ENCODE data around the gene SMYD4. TPM values are rescaled to one million over a fixed set of nuclear protein-coding genes. Genes with fewer than 3 reads are reported as not detected.
"Not testable (repeated sequence)": the region's sequence is repeated elsewhere in the genome, so short reads cannot be mapped to it uniquely, and the experiment has no call there.

The SMYD4 gene
- total and polyA plus RNA-seq, 5 donors, result 6.5 to 14.6 (median 11.0) TPM

DNA sequence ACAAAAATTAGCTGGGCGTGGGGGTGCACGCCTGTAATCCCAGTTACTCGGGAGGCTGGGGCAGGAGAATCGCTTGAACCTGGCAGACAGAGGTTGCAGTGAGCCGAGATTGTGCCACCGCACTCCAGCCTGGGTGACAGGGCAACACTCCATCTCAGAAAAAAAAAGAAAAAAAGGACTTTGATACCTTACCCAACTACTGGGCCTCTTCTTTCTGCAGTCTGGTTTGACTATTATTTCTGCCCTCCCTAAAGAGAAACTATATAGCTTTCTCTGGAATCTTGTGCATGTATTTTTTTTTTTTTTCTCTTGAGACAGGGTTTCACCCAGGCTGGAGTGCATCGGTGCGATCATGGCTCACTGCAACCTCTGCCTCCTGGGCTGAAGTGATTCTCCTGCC lies 31.9 kb downstream of the SMYD4 start:
- DNase-seq; H3K4me3 ChIP-seq (ENCODE audit: low read length); H3K27ac ChIP-seq (ENCODE audit: low read length); H3K27me3 ChIP-seq (ENCODE audit: control insufficient read depth, insufficient read depth); ATAC-seq; H3K9me3 ChIP-seq (ENCODE audit: control insufficient read depth, low read length); H3K4me1 ChIP-seq (ENCODE audit: control insufficient read depth, insufficient read depth, low read length): not testable (repeated sequence)
- 94% methylated on average over 8 of the region's 8 CpGs for WGBS
- intact Hi-C loops (cut with DNase I), result loop anchor here in 1 of 4 donors (10.0 kb wide), 1 partner anchor 87 kb away; no protein-coding TSS in a partner anchor

DNA sequence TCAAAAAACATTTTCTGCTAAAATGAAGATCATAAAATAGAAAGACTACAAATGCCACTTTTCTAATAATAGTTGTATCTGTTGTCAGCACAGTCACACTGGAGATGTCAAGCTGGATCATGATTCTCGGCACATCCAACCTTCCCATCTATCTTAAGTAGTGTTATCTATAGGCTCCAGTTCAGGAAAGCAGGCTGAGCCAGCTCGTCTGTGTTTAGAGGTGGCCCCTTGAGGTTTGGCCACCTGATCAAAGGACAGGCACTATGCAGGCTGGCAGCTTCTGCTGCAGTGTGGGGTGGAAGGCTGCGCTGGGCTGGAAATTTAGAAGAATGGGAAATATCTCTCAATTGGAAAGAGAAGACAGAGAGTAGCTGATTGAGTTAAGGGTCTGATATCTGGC lies 32.4 kb downstream of the SMYD4 start:
- 42% methylated on average over 3 of the region's 3 CpGs for WGBS
- DNase-seq (peak in 1 of 3 donors; percentile 70), ATAC-seq (peak; percentile 83 to 87)
- Histone ChIP-seq H3K27ac (ENCODE audit: low read length) (peak overlapping the region; percentile 83), H3K4me1 (ENCODE audit: control insufficient read depth, insufficient read depth, low read length) (peaks cover 5% of the 10 kb centered on the region), H3K4me3 (ENCODE audit: low read length) (no peak overlapping the region), H3K9me3 (ENCODE audit: control insufficient read depth, low read length) (no peaks in the 10 kb centered on the region), H3K27me3 (ENCODE audit: control insufficient read depth, insufficient read depth) (no peaks in the 10 kb centered on the region)
- intact Hi-C loops (cut with DNase I), result loop anchor here in 1 of 4 donors (10.0 kb wide), 1 partner anchor 87 kb away; no protein-coding TSS in a partner anchor

DNA sequence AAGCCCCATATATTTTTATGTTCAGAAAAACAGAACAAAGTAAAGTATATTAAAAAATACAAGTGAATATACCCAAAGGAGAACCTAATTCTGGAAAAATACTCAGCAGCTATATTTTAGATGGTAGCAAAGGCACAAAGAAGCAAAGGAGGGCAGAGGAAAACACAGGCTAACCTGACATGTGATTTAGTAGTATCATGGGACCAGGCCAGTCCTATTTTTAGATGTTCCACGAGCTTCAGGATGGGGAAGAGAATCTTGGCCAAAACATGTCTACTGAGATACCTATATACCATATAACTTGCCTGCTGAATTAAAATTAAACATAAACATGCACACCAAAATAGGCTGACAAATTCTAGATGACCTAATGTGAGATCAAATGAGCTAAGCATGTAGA lies 32.9 kb downstream of the SMYD4 start:
- DNase-seq (no peak), ATAC-seq (peak; percentile 71 to 76)
- Histone ChIP-seq H3K27me3 (ENCODE audit: control insufficient read depth, insufficient read depth) (no peaks in the 10 kb centered on the region), H3K4me3 (ENCODE audit: low read length) (no peak overlapping the region), H3K4me1 (ENCODE audit: control insufficient read depth, insufficient read depth, low read length) (peaks cover 5% of the 10 kb centered on the region), H3K9me3 (ENCODE audit: control insufficient read depth, low read length) (no peaks in the 10 kb centered on the region), H3K27ac (ENCODE audit: low read length) (no peak overlapping the region)
- intact Hi-C loops (cut with DNase I), result loop anchor here in 1 of 4 donors (10.0 kb wide), 1 partner anchor 88 kb away; no protein-coding TSS in a partner anchor
- 6% methylated on average over 1 of the region's 1 CpG for WGBS

DNA sequence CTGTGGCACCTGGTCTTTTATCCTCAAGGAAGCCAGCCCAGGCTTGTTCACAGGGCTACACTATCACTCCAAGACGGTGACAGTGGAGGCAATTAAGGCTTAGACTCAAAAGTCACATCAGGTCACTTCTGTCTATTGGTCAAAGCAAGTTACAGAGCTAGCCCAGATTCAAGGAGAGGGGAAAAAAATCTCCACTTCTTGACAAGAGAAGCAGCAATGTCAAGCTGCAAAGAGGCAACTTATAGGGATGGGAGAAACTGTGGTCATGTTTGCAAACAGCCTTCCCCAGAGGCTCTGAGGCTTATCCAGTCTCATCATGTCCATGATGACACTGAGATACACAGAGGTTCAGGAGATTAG lies 36.3 kb downstream of the SMYD4 start:
- 49% methylated on average over 1 of the region's 1 CpG for WGBS
- no peak for ATAC-seq
- intact Hi-C loops (cut with DNase I), result loop anchor here in 1 of 4 donors (10.0 kb wide), 1 partner anchor 91 kb away; no protein-coding TSS in a partner anchor

DNA sequence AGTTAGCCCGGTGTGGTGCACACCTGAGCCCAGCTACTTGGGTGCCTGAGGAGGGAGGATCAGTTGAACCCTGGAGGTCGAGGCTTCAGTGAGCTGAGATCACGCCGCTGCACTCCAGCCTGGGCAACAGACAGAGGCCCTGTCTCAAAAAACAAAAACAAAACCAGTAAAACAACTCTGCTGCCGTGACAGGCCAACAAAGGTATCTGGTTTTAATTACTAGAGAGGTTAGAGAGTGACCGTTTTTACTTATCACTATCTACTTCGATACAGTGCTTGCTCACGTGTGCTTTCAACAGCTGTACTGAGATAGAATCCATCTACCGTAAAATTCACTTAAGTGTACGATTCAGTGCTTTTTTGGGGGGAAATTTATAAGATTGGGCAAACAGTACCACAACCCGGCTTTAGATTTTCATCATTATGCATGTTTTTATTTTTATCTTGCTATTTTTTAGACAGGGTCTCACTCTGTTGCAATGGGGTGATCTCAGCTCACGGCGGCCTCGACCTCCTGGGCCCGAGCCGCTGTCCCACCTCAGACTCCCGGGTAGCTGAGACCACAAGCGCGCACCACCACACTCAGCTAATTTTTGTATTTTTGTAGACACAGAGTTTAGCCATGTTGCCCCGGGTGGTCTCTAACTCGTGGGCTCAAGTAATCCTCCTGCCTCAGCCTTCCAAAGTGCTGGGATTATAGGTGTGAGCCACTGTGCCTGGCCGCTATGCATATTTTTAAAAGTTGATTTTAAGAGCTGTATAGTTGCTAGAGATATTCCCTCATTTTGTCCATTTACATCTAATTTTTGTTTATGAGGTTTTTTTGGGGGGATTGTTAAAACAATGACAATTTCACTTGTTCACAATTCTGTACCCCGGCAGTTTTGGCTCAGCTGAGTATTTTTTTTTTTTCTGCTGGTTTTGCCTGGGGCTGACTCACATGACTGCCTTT lies 36.9 kb downstream of the SMYD4 start:
- no peaks in the 10 kb centered on the region for H3K4me1 ChIP-seq (ENCODE audit: control insufficient read depth, insufficient read depth, low read length)
- no peak for ATAC-seq
- no peaks in the 10 kb centered on the region for H3K9me3 ChIP-seq (ENCODE audit: control insufficient read depth, low read length)
- H3K27ac ChIP-seq (ENCODE audit: low read length), result peak overlapping the region; percentile 36
- intact Hi-C loops (cut with DNase I), result loop anchor here in 1 of 4 donors (10.0 kb wide), 1 partner anchor 92 kb away; no protein-coding TSS in a partner anchor
- no peaks in the 10 kb centered on the region for H3K27me3 ChIP-seq (ENCODE audit: control insufficient read depth, insufficient read depth)
- 80% methylated on average over 23 of the region's 23 CpGs for WGBS
- DNase-seq, result peak in 1 of 3 donors; percentile 22
- H3K4me3 ChIP-seq (ENCODE audit: low read length), result no peak overlapping the region

More for the DNA sequence above, 36.3 kb downstream of the SMYD4 start:
- no peaks in the 10 kb centered on the region for H3K9me3 ChIP-seq (ENCODE audit: control insufficient read depth, low read length)
- H3K4me3 ChIP-seq (ENCODE audit: low read length), result no peak overlapping the region
- H3K27me3 ChIP-seq (ENCODE audit: control insufficient read depth, insufficient read depth), result no peaks in the 10 kb centered on the region
- peak overlapping the region; percentile 13 for H3K27ac ChIP-seq (ENCODE audit: low read length)
- DNase-seq, result no peak
- no peaks in the 10 kb centered on the region for H3K4me1 ChIP-seq (ENCODE audit: control insufficient read depth, insufficient read depth, low read length)

DNA sequence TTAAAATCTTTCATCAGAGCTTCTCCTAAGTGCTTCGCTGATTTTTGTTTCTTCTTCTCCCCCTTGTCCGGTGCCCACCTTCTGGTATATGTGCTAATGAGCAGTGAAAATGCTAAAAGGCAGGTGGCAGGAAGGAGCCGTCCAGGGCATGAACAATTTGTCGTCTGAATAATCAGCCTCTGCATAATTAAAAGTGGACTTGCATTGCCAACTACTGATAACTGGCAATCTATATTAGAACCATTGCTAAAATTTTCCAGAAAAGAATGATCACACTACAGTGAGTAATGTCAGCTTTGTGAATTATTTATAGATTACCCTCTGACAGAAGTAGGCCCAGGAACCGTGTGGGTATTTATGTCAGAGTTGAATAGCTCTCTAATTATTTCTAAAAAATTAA lies 39.8 kb downstream of the SMYD4 start:
- Histone ChIP-seq H3K27me3 (ENCODE audit: control insufficient read depth, insufficient read depth) (no peaks in the 10 kb centered on the region), H3K4me1 (ENCODE audit: control insufficient read depth, insufficient read depth, low read length) (peaks cover 14% of the 10 kb centered on the region), H3K27ac (ENCODE audit: low read length) (no peak overlapping the region), H3K4me3 (ENCODE audit: low read length) (no peak overlapping the region), H3K9me3 (ENCODE audit: control insufficient read depth, low read length) (no peaks in the 10 kb centered on the region)
- peak in 1 of 3 donors; percentile 9 for DNase-seq
- intact Hi-C loops (cut with DNase I), result loop anchor here in 2 of 4 donors (10.0 kb wide), 2 partner anchors 95 to 135 kb away; no protein-coding TSS in a partner anchor
- 49% methylated on average over 5 of the region's 5 CpGs for WGBS
- ATAC-seq, result no peak

DNA sequence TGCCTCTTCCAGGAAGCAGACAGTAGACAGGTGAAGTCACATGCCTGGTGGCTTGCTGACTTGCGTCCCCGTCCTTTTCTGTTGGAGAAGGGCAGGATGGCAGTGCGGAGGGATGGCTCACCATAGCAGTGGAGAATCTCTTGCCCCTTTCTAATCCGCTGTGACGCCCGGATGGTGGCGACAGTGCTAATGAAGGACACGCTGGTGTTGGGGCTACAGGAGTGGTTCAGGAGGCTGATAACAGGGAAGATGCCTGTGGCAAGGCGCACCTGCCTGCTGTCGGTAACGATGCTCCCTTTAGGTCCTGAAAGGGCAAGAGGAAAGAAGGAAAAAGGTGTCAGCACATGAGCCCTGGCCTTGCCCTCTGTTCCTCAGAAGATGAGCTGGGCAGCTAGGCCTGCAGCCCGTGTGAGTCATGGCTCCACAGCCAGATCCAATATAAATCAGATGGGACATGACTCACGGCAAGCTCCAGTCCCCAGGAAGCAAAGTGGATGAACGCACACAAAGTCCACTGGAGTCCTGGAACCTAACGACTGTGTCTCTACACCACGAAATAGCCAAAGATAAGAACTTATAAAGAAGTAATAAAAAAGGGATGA lies 42.3 kb downstream of the SMYD4 start:
- 65% methylated on average over 16 of the region's 16 CpGs for WGBS
- intact Hi-C loops (cut with DNase I), result loop anchor here in 1 of 4 donors (10.0 kb wide), 1 partner anchor 133 kb away; no protein-coding TSS in a partner anchor
- no peak overlapping the region for H3K4me3 ChIP-seq (ENCODE audit: low read length)
- no peaks in the 10 kb centered on the region for H3K9me3 ChIP-seq (ENCODE audit: control insufficient read depth, low read length)
- H3K27ac ChIP-seq (ENCODE audit: low read length), result peak overlapping the region; percentile 98
- H3K27me3 ChIP-seq (ENCODE audit: control insufficient read depth, insufficient read depth), result no peaks in the 10 kb centered on the region
- H3K4me1 ChIP-seq (ENCODE audit: control insufficient read depth, insufficient read depth, low read length), result peaks cover 22% of the 10 kb centered on the region
- DNase-seq (peak; percentile 54 to 81 (median 81)), ATAC-seq (peak; percentile 38 to 68)

DNA sequence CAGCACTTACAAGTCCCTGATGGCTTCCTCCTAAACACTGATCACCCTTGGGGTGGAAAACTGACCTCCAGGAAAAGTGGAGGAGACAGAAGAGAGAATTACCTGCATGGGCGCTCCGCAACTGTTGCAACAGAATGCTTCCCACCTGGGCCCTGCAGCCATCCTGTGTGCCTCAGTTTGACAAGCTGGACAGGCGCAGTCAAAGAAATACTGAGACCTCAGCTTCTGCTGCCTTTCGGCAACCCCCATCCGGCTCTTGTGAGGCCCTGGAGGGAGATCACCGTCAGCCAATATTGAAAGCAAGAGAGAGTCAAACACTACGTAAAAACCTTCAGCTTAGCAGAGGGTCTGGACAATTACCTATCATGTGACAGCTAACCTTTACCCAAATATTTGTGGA lies 43.0 kb downstream of the SMYD4 start:
- Histone ChIP-seq H3K27me3 (ENCODE audit: control insufficient read depth, insufficient read depth) (no peaks in the 10 kb centered on the region), H3K4me1 (ENCODE audit: control insufficient read depth, insufficient read depth, low read length) (peaks cover 22% of the 10 kb centered on the region), H3K9me3 (ENCODE audit: control insufficient read depth, low read length) (no peaks in the 10 kb centered on the region), H3K4me3 (ENCODE audit: low read length) (no peak overlapping the region), H3K27ac (ENCODE audit: low read length) (peak overlapping the region; percentile 93)
- intact Hi-C loops (cut with DNase I), result loop anchor here in 1 of 4 donors (10.0 kb wide), 1 partner anchor 132 kb away; no protein-coding TSS in a partner anchor
- WGBS, result 76% methylated on average over 7 of the region's 7 CpGs
- DNase-seq, result peak in 2 of 3 donors; percentile 32 to 43
- ATAC-seq, result no peak

DNA sequence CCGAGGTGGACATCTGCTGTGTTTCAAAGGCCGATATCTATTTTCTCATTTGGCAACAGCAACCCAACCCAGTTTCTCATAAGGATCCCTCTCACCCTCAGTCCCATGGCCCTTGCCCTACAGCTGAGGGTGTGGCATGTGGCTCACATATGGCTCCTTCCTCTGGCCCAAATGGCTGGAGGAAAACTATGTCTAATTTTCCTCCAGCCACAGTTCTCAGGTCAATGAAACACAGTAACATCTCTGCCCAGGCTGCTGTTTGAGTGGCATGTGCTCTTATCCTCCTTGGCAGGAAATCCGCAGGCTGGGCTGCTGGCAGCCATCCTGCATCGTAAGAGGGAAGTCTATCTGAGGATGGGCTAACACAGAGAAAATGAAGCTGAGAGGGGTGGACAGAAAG lies 43.8 kb downstream of the SMYD4 start:
- no peaks in the 10 kb centered on the region for H3K9me3 ChIP-seq (ENCODE audit: control insufficient read depth, low read length)
- ATAC-seq, result peak in 1 of 2 donors; percentile 28
- peak; percentile 70 to 86 (median 85) for DNase-seq
- peak overlapping the region; percentile 93 for H3K27ac ChIP-seq (ENCODE audit: low read length)
- intact Hi-C loops (cut with DNase I), result loop anchor here in 1 of 4 donors (2.0 to 10.0 kb wide), 2 partner anchors 65 to 131 kb away; no protein-coding TSS in a partner anchor
- no peak overlapping the region for H3K4me3 ChIP-seq (ENCODE audit: low read length)
- peaks cover 22% of the 10 kb centered on the region for H3K4me1 ChIP-seq (ENCODE audit: control insufficient read depth, insufficient read depth, low read length)
- no peaks in the 10 kb centered on the region for H3K27me3 ChIP-seq (ENCODE audit: control insufficient read depth, insufficient read depth)
- WGBS, result 26% methylated on average over 4 of the region's 4 CpGs

DNA sequence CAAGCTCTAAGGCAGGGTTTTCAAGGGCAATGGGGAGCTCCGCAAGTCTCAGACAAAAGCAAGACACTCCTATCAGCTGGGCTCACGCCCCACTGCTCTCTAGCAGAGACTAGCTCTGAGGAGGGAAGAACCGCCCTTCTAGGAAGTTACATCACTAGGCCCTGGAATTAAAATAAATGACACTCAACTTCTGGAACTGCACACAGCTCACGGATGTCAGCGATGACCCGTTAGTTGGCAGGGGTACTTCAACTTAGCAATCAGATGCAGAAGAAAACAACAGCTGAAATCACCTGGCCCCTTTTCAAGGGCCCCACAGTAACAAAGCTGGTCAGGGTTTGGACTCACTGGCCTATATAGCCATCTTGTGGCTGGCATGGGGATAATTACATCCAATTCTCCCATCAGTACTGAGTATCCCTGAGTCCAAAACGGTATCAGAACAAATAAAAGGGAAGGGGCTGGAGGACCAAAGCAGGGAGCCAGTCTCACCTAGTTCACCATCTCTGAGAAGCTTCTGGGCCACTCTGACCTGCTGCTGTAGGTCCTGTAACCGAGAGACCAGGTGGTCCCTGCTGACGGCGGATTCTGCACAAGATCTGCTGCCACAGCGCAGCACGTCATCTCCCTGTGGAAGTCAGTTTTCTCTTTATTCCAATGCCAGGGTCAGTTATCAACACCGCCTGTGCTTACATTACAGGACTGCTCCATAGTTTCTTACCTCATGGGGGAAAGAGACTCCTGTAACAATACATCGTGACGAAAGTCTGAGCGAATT lies 45.7 kb downstream of the SMYD4 start:
- intact Hi-C loops (cut with DNase I), result loop anchor here in 3 of 4 donors (2.0 to 10.0 kb wide), 3 partner anchors 62 to 129 kb away; partner anchors contain the start of gene WDR81 (in 2 of the 3)
- Histone ChIP-seq H3K27me3 (ENCODE audit: control insufficient read depth, insufficient read depth) (no peaks in the 10 kb centered on the region), H3K27ac (ENCODE audit: low read length) (peak overlapping the region; percentile 94), H3K4me3 (ENCODE audit: low read length) (no peak overlapping the region), H3K4me1 (ENCODE audit: control insufficient read depth, insufficient read depth, low read length) (peaks cover 26% of the 10 kb centered on the region), H3K9me3 (ENCODE audit: control insufficient read depth, low read length) (no peaks in the 10 kb centered on the region)
- DNase-seq (peak; percentile 88 to 93 (median 88)), ATAC-seq (peak; percentile 79 to 82)
- 46% methylated on average over 16 of the region's 16 CpGs for WGBS

All from right cardiac atrium (tissue), 5 donors.